Activated T-cell treated with anti-CD3 and anti-CD28 coated beads, Interleukin-2, amount 50 U/mL, for 24 hours (primary cell): ENCODE data around the gene CALCA.
"Not testable (repeated sequence)": the region's sequence is repeated elsewhere in the genome, so short reads cannot be mapped to it uniquely, and the experiment has no call there.

Source experiments
- DNase-seq: peaks from one replicate; pipeline ENCODE4 v3.0.0-alpha.2; 2020
- H3K27ac Mint-ChIP-seq: 2 replicates; pipeline ENCODE4 v1.8.0; 2020; ENCODE audit warnings: mild to moderate bottlenecking, mixed read lengths
- H3K27me3 Mint-ChIP-seq: 2 replicates; pipeline ENCODE4 v1.8.0; 2020; ENCODE audit warnings: mixed read lengths
- H3K36me3 Mint-ChIP-seq: 2 replicates; pipeline ENCODE4 v1.8.0; 2020; ENCODE audit warnings: low read depth, mixed read lengths
- H3K4me1 Mint-ChIP-seq: 2 replicates; pipeline ENCODE4 v1.8.0; 2020; ENCODE audit warnings: low read depth, mixed read lengths
- H3K4me3 Mint-ChIP-seq: 2 replicates; pipeline ENCODE4 v1.8.0; 2020; ENCODE audit warnings: mild to moderate bottlenecking, moderate library complexity, mixed read lengths
- H3K9me3 Mint-ChIP-seq: 2 replicates; pipeline ENCODE4 v1.8.0; 2020; ENCODE audit warnings: mixed read lengths

CALCA gene

DNA sequence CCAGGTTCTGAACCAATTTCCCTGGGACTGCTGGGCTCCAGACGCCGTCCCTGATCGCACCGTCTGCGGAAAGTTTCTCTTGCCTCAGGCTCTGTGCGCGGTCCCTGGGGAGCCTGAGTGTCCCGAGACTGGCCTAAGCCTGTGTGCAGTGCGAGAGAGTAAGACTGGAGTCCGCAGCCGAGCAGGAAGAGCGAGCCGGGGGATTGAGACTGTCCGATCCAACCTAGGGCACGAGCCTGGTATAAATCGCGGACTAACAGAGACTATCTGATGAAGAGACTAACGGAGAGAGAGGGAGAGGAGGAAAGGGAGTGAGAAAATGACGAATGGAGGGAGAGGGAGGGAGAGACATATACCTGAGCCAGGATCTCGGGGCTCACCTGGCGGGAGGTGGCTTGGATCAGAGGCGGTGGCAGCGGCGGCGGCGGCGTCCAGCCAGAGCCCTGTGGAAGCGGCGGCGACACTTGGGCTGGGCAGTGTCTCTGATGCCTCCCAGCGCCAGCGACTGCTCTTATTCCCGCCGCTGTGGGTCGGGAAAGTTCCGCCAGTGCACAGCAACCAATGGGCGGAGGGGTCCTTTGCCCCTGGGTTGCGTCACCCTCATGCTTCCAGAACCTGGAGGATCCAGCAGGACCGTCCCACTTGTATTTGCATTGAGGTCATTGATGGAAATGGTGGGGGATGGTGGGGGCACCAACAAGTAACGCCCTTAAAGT, at the start of gene CALCA:
Gene CALCA (minus strand): TSS at position 487 of the 716 bp plus-strand sequence. CDS start 1,159 bp downstream, outside the sequence.
- peaks cover 89% of the 10 kb centered on the region for H3K27me3 Mint-ChIP-seq
- no peaks in the 10 kb centered on the region for H3K9me3 Mint-ChIP-seq
- H3K27ac Mint-ChIP-seq = no peak within 1 kb of the TSS
- H3K4me1 Mint-ChIP-seq = peaks cover 35% of the 10 kb centered on the region
- no peaks in the 10 kb centered on the region for H3K36me3 Mint-ChIP-seq
- no peak for DNase-seq
- peak within 1 kb of the TSS; percentile 75 for H3K4me3 Mint-ChIP-seq

DNA sequence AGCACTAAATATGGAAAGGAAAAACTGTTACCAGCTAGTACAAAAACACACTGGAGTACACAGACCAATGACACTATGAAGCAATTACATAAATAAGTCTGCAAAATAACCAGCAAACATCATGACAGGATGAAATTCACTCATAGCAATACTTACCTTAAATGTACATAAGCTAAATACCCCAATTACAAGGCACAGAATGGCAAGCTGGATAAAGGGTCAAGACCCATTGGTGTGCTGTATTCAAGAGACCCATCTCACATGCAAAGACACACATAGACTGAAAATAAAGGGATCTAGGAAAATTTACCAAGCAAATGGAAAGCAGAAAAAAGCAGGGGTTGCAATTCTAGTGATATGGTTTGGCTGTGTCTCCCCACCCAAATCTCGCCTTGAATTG, 44.0 kb upstream of the CALCA start:
- H3K36me3 Mint-ChIP-seq = no peaks in the 10 kb centered on the region
- H3K4me3 Mint-ChIP-seq = no peak overlapping the region
- no peak overlapping the region for H3K27ac Mint-ChIP-seq
- peaks cover 32% of the 10 kb centered on the region for H3K9me3 Mint-ChIP-seq
- no peak for DNase-seq
- peaks cover 26% of the 10 kb centered on the region for H3K27me3 Mint-ChIP-seq
- H3K4me1 Mint-ChIP-seq = no peaks in the 10 kb centered on the region

GRCh38 chr11:15011776-15012345, 39.7 kb upstream of the CALCA start:
- Mint-ChIP-seq H3K36me3 (no peaks in the 10 kb centered on the region), H3K27ac (no peak overlapping the region), H3K9me3 (peaks cover 14% of the 10 kb centered on the region), H3K4me1 (no peaks in the 10 kb centered on the region), H3K4me3 (no peak overlapping the region), H3K27me3 (peaks cover 42% of the 10 kb centered on the region)
- no peak for DNase-seq

DNA sequence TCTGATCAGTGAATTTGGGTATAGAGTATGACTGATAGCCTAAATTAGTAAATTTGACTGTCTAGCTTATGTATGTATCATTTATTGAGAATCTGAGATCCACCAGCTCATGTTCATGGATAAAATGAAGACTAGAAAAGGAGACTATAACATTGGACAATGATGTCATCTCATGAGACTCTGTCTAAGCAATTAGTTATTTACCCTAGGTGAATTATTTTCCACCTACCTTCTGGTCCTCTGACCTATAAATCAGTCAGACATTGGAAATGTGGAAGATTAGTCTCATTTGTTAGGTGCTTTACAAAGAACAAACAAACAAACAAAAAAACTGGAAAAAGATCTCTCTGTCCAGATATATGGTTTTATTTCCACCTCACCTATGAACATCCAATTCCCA, 38.7 kb upstream of the CALCA start:
- Mint-ChIP-seq H3K9me3 (peaks cover 5% of the 10 kb centered on the region), H3K27me3 (peaks cover 43% of the 10 kb centered on the region), H3K4me1 (peaks cover 1% of the 10 kb centered on the region), H3K27ac (no peak overlapping the region), H3K4me3 (no peak overlapping the region), H3K36me3 (no peaks in the 10 kb centered on the region)
- DNase-seq = no peak

- H3K4me1 Mint-ChIP-seq = peaks cover 1% of the 10 kb centered on the region
- H3K9me3 Mint-ChIP-seq = no peaks in the 10 kb centered on the region
- H3K4me3 Mint-ChIP-seq = no peak overlapping the region
- no peak overlapping the region for H3K27ac Mint-ChIP-seq
- H3K36me3 Mint-ChIP-seq = no peaks in the 10 kb centered on the region
- peaks cover 49% of the 10 kb centered on the region for H3K27me3 Mint-ChIP-seq
- no peak for DNase-seq
Observed at GRCh38 chr11:15006139-15006759, 34.1 kb upstream of the CALCA start.

DNA sequence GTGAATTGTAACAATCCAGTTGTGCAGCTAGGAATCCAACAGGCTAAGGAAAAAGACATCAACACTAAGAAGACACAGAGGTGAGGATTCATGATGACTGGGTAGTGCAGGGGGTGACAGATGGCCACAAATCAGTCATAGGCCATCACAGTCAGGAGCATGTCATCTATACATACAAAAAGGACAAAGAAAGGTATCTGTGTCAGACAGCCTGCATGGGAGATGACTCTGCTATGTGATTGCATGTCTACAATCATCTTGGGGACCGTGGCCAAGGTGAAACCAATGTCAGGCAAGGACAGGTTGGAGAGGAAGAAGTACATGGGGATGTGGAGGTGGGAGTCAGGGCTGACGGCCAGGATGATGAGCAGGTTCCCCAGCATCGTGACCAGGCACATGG, 16.0 kb upstream of the CALCA start:
- not testable (repeated sequence) for H3K9me3 Mint-ChIP-seq, H3K27ac Mint-ChIP-seq, H3K4me3 Mint-ChIP-seq, DNase-seq, H3K4me1 Mint-ChIP-seq, H3K36me3 Mint-ChIP-seq
- peaks cover 14% of the 10 kb centered on the region for H3K27me3 Mint-ChIP-seq

DNA sequence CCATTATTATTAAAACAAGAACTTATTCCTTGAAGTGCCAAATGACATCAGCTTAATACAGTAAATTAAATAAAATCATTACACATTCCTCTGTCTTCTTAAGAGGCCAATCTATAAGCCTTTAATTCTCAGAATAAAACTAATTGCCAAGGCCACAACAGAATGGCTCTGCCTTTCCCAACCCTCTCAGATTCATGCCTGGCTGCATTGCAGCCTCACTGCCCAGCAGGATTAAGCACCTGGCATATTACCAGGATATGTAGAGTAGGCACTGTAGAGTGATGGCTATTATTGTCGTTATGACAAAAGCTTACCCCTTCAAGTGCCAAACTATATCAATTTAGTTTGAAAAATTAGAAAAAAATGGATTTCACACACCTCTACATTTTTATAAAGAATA, 9.4 kb upstream of the CALCA start:
- Mint-ChIP-seq H3K36me3 (no peaks in the 10 kb centered on the region), H3K4me3 (no peak overlapping the region), H3K4me1 (no peaks in the 10 kb centered on the region), H3K9me3 (no peaks in the 10 kb centered on the region), H3K27ac (no peak overlapping the region), H3K27me3 (peaks cover 21% of the 10 kb centered on the region)
- DNase-seq = no peak

GRCh38 chr11:14980854-14981253, 8.7 kb upstream of the CALCA start:
- H3K4me3 Mint-ChIP-seq = no peak overlapping the region
- peaks cover 1% of the 10 kb centered on the region for H3K4me1 Mint-ChIP-seq
- H3K27me3 Mint-ChIP-seq = peaks cover 27% of the 10 kb centered on the region
- H3K36me3 Mint-ChIP-seq = no peaks in the 10 kb centered on the region
- H3K9me3 Mint-ChIP-seq = no peaks in the 10 kb centered on the region
- no peak overlapping the region for H3K27ac Mint-ChIP-seq
- DNase-seq = no peak

DNA sequence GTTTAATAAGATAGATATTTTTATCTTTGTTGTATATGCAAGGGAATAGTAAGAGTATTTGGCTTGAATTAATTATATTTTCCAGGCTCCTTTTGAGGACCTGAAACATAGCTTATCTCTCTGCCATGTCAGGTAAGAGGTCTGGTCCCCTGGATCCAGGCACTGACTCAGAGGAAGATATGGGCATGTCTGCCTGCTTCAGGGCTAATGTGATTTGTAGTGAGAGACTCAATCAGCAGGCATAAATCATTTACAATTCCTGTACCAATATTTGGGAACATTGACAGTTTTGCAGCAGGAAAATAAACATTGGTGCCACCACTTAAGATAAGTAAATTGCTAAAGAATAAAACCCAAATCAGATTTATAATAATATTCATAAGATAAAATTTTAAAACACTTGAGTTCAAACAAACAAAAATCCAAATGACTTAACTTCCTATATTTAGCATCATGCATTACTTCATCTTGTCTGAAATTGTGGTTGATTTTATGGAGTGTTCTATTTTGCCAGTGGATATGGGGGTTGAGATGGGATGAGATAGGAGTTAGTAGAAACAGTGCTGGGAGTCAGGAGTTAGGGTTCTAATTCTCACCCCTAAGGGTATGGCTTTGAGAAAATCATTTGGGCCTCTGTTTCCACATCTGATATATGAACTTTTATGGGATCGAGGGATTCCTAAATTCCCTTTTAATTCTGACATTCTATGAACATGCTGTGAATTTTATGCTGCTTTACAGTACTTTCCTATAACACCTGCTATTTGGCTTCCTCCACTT, 5.1 kb upstream of the CALCA start:
- H3K36me3 Mint-ChIP-seq = no peaks in the 10 kb centered on the region
- H3K4me1 Mint-ChIP-seq = peaks cover 31% of the 10 kb centered on the region
- H3K4me3 Mint-ChIP-seq = no peak overlapping the region
- no peaks in the 10 kb centered on the region for H3K9me3 Mint-ChIP-seq
- peaks cover 59% of the 10 kb centered on the region for H3K27me3 Mint-ChIP-seq
- DNase-seq = no peak
- no peak overlapping the region for H3K27ac Mint-ChIP-seq

DNA sequence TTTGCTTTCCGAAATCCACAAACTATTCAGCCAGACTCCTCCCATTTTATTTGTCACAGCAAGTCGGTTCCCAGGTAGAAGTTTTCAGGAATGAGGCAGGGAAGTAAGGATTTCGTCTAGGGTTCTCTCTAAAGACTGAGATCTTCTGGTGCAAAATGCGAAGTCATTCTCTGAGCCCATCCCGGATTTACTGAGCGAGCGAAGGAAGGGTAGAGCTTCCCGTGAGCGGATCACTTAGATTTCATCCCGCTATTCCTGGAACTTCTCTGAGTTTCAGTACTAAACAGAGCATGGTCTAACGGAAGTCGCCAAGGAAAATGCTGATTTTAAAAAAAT, 3.1 kb upstream of the CALCA start:
- peaks cover 35% of the 10 kb centered on the region for H3K4me1 Mint-ChIP-seq
- no peak for DNase-seq
- no peaks in the 10 kb centered on the region for H3K9me3 Mint-ChIP-seq
- H3K27ac Mint-ChIP-seq = no peak overlapping the region
- peak overlapping the region; percentile 75 for H3K4me3 Mint-ChIP-seq
- no peaks in the 10 kb centered on the region for H3K36me3 Mint-ChIP-seq
- H3K27me3 Mint-ChIP-seq = peaks cover 70% of the 10 kb centered on the region

DNA sequence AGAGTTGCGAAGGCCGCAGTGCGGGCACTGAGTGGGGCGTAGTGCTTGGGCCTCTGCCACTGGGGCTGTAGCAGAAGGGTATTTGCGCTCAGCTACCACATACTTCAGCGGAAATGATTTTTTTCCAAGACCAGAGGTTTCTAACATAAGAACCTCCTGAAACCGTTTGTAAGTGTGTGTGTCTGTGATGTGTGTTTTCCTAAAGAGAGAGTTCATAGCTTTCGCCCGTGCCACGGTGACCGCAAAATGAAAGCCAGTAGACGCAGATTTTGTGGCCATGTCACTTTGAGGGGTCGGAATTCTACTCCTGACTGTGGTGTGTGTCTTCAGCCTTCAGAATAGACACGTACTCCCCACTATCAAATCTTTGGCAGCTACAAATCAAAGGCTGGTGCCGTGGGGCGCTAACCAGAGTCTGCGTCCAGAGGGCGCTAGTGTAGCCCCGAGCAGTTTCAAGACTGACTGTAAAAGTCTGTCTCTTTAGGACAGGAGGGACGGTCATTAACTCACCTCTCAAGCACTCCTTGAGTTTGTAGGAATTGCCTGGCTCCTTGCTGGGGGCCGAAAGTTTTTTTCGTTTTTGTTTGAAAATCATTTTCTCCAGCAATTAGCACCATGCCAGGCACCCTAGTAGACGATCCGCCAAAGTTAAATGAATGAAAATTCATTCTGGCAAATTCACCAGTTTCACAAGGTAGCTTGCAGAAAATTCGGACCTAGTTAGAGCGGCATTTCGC, 2.5 kb upstream of the CALCA start:
- Mint-ChIP-seq H3K9me3 (no peaks in the 10 kb centered on the region), H3K27me3 (peaks cover 75% of the 10 kb centered on the region), H3K4me1 (peaks cover 35% of the 10 kb centered on the region), H3K4me3 (peak overlapping the region; percentile 75), H3K36me3 (no peaks in the 10 kb centered on the region), H3K27ac (no peak overlapping the region)
- DNase-seq = peak; percentile 77

GRCh38 chr11:14973621-14974514, 1.7 kb upstream of the CALCA start:
- Mint-ChIP-seq H3K4me1 (peaks cover 35% of the 10 kb centered on the region), H3K4me3 (peak overlapping the region; percentile 75), H3K27me3 (peaks cover 82% of the 10 kb centered on the region), H3K9me3 (no peaks in the 10 kb centered on the region), H3K36me3 (no peaks in the 10 kb centered on the region), H3K27ac (no peak overlapping the region)
- peak; percentile 65 for DNase-seq

DNA sequence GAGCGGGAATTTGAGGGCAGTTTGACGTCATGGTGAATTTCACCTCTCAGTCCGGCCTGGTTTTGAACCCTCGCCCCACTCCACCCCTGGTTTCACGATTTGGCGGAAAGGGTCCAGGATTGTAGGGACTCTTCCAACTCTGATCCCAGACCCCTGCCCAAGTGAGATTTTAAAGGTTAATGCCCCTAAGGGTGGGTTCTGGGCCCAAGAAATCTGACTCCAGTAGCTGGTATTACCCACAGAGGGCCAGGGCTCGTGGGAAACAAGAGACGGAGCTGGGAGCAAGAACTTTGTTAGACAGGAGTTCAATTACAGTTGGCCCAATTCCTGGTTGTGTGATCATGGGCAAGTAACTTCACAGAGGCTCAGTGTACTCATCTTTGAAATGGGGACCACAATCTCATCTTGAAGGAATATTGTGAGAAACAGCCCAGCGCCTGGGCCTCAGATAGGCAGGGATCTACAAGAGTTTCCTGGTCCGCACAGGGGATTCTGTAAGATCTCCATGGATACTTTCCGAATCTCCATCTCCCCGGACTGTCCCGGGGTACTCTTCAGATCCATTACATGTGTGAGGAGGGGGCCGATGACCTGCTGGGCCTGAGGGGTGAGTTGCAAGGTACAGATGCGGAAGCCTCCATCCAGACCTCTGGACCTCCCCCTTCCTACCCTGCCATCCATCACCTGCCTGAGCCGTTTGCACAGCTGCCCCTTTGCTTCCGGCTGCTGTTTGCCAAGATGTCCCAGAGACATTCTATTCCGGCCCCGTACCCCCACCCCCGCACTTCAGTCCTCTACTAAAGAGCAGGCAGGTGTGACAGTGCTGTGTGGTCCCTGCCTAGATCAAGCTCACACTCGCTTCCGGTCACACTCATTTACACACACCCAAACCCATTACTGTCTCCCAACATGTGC, 687 bp upstream of the CALCA start:
- peak; percentile 34 for DNase-seq
- Mint-ChIP-seq H3K4me3 (peak overlapping the region; percentile 75), H3K9me3 (no peaks in the 10 kb centered on the region), H3K36me3 (no peaks in the 10 kb centered on the region), H3K27me3 (peaks cover 88% of the 10 kb centered on the region), H3K27ac (no peak overlapping the region), H3K4me1 (peaks cover 35% of the 10 kb centered on the region)
